Measurements from ENCODE around the gene ORMDL2.

DNA sequence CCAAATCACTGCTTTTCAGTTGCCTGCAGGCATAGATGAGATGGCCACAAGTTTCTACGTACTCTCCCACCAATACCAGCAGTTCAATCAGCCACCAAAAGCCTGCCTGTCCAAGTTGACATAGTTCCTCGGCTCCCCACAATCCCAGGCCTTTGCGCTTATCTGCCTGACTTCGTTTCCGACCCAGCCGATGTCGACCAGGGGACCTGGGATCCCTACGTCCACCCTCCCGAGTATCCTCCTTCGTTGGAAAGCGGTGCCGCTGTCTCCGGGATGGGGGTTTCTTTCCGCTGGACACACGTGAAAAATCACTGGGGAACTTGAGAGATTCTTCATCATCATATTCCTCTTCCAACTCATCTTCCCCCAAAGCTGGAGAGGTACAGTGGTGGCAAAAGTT is 10.0 kb downstream of the ORMDL2 start:
- TF ChIP-seq, protein P1, sequence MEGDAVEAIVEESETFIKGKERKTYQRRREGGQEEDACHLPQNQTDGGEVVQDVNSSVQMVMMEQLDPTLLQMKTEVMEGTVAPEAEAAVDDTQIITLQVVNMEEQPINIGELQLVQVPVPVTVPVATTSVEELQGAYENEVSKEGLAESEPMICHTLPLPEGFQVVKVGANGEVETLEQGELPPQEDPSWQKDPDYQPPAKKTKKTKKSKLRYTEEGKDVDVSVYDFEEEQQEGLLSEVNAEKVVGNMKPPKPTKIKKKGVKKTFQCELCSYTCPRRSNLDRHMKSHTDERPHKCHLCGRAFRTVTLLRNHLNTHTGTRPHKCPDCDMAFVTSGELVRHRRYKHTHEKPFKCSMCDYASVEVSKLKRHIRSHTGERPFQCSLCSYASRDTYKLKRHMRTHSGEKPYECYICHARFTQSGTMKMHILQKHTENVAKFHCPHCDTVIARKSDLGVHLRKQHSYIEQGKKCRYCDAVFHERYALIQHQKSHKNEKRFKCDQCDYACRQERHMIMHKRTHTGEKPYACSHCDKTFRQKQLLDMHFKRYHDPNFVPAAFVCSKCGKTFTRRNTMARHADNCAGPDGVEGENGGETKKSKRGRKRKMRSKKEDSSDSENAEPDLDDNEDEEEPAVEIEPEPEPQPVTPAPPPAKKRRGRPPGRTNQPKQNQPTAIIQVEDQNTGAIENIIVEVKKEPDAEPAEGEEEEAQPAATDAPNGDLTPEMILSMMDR (IDR thresholded peaks at IDR 0.05; ENCODE audit: low read length), result no peak
- no peak for TF ChIP-seq EZH2 (optimal IDR thresholded peaks at IDR 0.05; ENCODE audit: low read depth, low read length)
